Measurements from ENCODE around the gene FIGNL2.

The FIGNL2 gene

DNA sequence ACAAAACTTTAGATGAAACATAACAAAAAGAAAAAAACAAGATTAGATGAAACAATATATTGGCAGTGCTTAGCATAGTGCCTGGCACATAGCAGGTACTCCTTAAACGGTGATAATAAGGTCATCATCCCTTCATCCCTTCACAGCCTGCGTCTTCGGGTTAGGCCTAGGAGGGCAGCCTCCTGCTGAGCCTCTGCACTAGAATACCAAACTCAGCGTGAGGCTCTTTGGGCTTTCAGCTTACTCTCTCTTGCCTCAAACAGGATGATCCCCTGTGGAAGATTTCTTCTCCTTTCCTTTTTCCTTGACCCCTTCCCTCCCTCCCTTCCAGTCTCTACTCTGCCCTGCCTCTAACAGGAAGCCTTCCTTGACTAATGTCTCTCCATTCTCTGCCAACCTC lies 14.4 kb upstream of the FIGNL2 start:
- no peak for DNase-seq (ENCODE audit: low read depth in 1 of 2, low spot score in 1 of 2)

DNA sequence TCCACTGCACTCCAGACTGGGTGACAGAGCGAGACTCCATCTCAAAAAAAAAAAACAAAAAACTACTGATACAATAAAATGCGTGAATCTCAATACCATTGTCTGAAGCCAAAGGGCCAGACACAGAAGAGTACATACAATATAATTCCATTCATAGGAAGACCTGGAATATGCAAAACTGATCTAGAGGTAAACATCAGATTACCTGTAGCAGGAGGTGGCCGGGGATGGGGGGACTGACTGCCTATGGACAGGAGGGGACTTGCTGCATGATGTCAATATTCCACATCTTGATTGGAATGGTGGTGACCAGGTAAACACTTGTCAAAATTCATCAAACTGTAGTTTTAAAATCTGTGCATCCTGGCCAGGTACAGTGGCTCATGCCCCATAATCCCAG lies 12.5 kb upstream of the FIGNL2 start:
- no peak for DNase-seq (ENCODE audit: low read depth in 1 of 2, low spot score in 1 of 2)

DNA sequence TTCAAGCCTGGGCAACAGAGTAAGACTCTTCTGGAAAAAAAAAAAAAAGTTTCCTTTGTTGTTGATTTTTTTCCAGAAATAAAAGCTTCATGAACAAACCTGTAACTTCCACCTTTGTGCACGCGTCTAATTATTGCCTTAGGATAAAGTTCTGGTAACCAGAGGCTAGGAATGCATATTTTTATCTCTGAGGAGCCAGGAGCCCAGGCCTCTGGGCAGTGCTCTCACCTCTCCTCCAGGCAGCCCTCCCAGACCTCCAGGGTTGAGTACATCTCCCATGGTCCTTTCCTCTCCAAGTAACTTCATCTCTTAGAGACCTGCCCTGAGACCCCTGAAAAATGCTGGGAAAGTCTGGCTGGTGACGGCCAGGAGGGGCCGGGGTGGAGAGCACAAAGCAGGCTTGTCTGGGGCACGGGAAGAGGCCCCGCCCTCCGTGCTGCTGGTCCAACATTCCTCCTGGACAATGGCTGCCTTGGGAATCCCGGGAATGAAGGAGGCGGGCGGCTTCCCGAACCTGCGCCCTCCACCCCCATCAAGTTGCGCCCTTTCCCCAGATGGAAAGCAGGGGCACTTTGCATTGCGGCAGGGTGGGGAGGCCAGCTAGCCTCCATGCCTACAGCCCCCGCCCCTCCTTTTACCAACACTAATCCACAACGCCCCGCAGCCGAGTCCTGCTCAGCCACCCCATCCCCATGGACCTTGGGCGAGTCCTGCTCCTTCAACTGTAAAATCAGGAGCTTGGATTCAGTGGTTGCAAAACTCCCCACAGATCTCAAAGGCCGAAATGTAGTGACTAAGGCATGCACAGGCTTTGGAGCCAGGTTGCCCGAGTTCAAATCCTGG lies 7.3 kb upstream of the FIGNL2 start:
- no peak for DNase-seq (ENCODE audit: low read depth in 1 of 2, low spot score in 1 of 2)

DNA sequence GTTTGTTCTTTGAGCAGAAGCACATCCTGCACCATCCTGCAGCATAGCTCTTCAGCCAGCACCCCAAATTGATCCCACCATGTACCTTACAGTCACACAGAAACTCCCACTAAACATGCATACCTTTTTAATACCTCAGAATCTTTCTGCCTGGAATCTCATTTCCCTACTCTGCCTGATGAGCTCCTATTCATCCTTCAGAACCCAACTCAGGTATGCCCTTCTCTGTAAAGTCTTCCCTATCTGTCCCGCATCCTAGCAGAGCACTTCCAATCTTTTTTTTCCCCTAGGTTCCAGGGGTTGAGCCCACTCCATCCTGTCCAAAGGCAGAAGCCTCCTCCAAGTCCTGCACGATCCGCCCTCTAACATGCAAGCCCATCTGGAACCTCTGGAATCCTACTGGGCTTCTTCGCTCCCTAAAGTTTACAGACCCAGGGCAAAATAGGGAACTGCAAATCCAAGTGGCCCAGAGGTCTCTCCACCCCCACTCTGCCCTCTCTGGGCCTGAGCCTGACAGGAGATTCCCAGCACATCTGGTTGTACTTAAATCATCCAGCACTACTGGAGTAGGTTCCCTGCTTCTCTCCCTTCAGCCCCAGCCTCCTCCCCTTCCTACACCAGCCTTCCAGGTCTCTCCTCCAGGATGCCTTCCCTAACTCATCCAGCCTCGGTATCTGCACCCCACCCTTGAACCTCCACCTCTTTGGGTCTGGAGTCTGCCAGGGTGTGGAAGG lies 4.1 kb upstream of the FIGNL2 start:
- no peak for DNase-seq (ENCODE audit: low read depth in 1 of 2, low spot score in 1 of 2)

DNA sequence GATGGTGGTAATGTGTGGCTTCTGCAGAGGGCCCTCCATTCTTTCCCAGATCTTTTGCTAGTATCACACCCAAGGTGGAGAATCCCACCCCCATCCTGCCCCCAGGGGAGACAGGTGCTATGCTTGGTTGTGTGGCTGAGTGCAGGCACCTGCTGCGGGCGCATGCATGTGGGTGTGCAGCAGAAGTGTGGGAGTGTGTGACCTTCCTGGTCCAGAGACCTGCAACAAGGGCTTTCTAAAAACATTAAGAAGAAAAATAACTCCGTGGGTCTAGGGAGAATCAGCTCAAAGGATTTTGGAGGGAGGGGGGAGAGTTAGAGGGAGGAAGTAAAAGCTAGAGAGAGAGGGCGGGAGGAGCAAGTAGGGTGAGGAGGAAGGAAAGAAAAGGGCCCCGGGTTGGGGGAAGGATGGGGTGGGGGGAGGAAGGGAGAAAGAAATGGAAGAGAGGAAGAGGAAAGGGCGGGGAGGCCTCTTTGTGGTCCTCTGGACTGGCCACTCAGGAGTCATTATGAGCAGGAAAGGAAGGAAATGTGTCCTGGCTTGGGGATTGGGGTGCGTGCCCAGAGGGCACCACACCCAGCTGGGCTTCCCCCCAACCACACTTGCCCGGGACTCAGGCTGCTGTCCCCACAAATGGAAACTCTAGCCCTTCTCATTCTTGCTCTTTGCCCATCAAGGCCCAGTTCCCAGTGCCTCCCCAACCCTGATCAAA lies 3.1 kb upstream of the FIGNL2 start:
- no peak for DNase-seq (ENCODE audit: low read depth in 1 of 2, low spot score in 1 of 2)

DNA sequence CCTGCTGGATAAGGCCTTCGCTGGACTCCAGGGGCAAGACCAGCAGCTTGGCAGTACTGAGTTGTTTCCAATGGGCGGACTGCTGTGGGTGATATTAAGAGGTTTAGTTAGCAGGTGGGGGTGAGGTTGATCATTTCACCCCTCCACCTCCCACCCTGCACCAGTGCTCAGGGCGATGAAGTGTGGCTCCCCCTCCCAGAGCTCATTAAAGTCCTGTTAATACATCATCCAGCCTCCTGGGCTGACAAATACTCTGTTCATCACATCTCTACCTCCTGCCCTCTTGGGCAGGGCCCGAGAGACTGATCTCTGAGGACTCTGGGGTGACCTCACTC lies 2.4 kb upstream of the FIGNL2 start:
- no peak for DNase-seq (ENCODE audit: low read depth in 1 of 2, low spot score in 1 of 2)

DNA sequence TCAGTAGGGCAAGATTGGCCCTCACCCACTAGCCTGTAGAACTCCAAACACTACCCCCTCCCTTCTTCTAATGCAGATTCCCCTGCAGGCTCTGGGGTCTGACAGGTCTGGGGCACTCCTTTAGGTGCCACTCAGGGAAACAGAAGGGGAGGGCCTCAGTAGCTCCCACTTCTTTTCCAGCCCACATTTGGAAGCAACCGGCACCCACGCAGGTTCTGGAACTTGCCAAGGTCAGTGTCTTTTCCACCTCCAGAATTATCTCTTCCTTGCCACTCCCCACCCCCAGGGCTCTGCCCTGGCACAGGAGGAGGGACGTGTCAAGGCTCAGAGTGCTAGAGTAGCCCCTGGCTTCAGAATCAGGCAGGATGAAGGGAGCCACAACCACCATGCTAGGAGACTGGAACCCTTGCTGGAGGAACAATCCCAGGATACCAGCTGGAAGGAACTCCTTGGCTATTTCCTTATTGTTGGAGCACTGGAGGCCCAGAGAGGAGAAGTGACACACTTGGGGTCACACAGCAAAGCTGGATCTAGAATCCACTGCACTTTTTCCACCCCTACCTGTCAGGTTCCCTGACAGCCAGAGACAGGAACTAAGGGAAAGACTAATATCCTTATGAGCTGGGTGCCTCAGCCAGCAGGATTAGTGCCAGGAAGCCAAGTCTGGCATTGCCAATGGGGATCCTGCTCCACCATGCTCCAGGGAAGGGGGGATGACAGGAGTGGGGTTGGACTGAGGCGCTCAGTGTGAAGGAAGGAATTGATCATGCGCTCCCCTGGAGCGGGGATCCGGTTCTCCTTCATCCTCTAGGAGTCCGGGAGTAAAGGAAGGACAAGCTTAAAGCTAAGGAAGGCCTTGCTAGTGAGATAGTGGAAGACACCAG lies 1.8 kb upstream of the FIGNL2 start:
- DNase-seq (ENCODE audit: low read depth in 1 of 2, low spot score in 1 of 2): no peak

DNA sequence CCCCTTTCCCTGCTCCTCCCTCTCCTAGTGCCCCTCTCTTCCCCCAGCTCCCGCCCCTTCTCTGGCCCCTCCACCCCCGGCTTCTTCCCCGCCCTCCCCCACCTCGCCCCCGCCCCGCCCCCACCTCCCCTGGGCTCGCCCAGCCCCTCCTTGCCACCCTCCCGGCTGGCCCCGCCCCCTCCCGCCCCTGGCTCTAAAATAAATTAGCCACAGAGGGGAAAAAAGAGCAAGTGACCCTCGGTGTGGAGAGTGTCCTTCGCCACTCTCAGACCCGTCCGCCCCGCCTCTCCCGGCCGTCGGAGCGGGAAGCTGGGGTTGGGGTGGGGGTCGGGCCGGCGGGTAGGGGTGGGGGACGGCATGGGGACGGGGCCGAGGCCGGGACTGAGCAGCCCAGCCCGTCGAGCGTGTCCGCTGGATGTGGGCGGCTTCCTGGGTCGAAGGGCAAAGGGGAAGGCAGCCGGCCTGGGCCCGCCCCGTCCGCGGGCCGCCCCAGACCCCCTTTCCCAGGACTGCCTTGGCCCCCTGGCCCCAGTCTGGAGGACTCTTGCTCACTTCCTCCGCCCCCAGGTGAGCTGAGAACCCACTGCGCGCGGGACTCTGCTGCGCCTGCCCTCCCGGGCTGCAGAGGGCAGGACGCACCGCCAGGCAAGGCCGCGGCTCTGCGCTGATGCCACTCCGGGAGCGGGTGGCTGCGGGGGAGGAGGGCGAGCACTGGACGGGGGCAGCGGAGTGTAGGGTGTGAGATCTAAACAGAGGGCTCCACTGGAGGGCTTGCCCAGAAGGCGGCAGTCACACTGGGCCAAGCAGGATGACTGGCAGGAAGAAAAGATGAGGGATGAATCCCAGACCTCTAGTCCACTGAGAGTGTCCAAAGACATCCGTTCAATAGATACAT lies 570 bp upstream of the FIGNL2 start:
- DNase-seq (ENCODE audit: low read depth in 1 of 2, low spot score in 1 of 2): no peak

DNA sequence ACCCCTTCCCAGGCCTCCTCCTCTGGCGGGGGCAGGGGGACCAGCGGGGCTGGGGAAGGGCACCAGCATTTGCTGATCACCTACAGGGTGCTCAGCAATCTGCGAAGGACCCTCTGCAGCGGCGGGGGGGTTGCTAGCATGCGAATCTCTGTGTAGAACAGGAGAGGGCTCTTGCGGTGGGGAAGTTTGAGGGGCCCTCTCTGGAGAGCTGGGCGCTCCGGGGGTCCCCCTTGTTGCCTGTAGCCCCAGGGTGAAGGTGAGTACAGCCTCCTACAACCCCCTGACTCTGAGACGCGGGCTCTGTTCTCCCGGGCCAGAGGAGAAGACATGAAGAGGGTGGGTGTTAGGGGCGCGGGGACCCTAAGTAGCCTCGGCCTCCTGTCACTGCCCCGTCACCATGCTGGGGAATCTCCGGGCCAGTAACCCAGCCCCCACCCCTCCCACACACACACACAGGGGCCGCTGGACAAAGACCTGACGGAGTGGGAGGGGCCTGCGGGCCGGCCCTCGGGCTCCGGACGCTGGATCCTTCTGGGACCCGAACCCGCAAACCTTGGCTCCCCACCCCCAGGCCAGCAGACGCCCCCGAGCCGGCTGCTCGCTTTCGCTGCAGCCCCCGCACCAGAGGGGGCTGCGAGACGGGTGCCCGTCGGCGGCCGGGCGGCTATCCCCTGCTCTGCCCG lies 734 bp downstream of the FIGNL2 start:
- no peak for DNase-seq (ENCODE audit: low read depth in 1 of 2, low spot score in 1 of 2)

DNA sequence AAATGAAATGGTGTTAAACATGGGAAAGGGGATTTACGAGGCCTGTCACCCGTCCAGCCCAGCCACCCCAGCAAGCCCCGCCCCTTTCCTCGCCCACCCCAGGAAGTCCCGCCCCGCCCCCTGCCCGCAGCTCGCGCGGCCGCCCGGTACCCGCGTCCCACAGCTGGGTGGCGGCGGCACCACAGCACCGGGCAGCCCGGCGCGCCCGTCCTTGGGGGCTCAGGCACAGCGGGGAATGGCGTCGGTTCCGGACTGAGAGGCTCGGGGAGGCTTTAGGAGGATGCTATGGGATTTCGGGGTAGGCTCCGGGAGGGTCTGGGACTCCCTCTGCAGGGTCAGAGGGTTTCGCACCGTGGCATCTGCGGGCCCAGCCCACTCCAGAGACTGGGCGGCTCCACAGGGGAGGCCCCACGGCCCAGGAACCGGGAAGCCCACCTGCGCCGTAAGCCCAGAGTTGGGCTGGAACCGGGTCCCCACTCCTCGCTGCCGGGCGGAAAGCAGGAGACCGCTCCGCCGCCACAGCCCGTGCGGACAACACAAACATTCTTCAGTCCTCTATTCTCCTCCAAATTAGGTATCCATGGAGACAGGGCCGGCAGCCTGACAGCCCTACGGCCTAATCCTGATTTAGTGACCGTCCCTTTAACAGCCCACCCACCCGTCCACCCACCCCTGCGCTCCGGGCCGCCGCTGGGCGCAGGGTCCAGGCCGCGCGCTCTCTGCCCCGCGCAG lies 1.4 kb downstream of the FIGNL2 start:
- peak in 1 of 2 donors; percentile 19 for DNase-seq (ENCODE audit: low read depth in 1 of 2, low spot score in 1 of 2)

DNA sequence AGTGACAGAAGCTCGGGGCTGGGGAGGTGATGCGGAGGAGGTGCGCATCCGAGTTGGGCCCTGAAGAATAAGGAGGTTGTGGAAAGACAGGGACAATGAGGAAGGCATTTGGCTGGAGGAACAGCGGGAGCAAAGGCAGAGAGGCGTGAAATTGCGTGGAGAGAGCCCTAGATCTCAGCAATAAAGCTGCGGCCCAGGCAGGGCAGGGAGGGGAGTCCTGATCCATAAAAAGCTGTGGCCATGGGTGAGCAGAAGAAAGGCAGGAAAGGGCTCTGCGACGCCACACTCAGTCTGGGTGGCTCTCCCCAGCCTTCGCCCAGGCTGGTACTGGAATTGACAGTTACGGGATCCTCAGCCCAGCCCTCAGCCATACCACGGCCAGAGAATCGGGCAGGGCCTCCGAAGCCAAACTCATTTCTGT lies 2.2 kb downstream of the FIGNL2 start:
- DNase-seq (ENCODE audit: low read depth in 1 of 2, low spot score in 1 of 2): no peak

DNA sequence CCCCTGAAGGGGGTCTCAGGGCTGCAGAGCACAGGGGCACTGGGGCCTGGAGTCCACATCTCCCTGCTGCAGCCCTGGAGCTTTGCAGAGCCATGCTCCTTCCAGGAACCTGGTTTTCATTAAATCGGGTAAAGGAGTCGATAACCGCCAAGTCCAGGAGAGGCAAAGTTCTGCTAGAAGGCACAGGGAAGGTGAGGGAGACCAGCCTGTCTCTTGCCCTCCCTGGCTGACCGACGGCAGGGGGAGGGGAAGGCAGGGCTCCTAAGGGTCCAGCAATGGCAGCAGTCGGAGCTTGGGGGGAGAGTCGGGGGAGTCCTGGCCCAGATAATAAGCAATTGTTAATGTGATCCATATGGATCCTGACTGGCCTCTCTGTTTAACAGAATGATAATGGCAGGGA lies 3.0 kb downstream of the FIGNL2 start:
- no peak for DNase-seq (ENCODE audit: low read depth in 1 of 2, low spot score in 1 of 2)

DNA sequence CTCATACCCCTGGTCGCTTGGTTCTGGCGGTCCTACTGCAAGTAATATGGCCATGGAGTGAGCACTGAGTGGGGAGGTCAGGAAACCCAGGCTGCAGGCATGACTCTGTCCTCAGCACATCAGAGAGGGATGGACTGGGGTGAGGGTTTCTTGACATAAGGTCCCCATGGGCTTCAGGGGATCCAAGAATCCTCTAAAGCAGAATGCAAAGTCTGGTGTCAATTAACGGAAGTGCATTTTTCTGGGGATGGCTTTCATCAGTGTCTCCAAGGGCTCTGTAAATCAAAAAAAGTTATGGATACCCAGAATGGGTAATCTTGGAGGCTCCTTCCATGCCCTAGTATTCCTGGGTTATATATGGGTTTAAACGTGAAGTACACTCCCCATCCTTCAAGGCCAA lies 3.7 kb downstream of the FIGNL2 start:
- DNase-seq (ENCODE audit: low read depth in 1 of 2, low spot score in 1 of 2): no peak

DNA sequence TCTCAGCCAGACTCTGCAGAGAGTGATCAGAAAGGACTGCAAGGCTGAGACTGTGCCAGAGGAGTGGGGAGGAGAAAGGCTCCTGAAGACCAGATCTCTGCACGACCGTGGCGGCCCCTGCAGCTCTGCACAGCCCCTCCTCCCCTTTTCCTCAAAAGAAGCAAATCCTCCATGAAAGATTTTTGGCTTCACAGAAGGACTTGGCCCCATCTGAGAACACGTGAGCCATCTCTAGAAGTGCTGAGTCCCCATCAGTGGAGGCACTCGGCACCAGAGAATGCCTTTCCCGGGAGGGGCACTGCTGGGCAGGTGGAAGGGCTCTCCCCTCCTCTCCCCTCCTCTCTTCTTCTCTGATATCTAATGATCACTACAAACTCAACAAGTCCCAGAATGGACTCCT lies 6.8 kb downstream of the FIGNL2 start:
- no peak for DNase-seq (ENCODE audit: low read depth in 1 of 2, low spot score in 1 of 2)

DNA sequence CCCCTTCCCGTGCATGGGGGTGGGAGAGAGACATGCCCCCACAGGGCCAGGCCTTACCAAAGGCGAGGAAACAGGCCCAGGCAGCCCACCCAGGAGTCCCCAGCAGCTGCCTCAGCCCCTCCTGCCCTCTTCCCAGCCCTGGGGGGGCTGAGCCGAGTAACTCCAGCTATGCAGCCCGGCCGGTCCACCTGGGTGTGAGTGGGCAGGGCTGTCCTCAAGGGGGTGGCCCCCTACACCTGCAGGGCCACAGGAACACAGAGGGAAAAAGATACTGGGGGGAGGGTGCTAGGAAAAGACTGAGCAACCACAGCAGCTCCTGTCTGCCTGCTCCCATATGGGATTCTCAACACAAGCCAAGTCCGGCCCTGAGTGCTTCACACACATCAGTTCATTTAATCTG lies 7.6 kb downstream of the FIGNL2 start:
- DNase-seq (ENCODE audit: low read depth in 1 of 2, low spot score in 1 of 2): no peak

DNA sequence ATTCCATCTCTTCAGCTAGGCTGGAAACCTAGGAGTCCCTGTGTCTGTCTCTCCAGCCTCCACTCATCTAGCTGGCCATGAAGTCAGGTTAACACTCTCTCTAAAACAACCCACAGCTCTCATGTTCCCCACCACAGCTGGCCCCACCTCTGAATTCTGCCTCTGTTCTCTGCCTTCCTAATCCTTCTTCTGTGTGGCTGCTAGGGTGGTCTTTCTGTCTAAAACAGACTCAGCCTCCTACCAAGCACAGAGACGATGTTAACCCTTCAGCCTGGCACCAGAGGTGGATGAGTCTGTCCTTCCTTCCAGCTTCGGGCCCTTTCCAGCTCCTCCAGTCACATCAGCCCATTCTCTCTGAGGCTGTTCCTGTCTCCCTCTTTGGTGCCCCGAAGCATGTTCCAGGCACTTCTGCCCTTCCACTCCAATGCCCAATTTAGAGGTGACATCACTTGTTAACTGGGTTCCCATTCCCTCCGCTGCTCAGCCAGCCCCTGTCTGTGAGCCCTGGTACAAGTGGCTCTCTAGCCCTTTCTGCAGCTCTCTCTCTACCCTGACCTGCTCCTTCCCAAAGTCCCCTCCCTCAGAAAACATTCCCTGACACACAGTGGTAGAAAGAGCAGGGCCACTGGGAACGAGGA lies 9.1 kb downstream of the FIGNL2 start:
- no peak for DNase-seq (ENCODE audit: low read depth in 1 of 2, low spot score in 1 of 2)

DNA sequence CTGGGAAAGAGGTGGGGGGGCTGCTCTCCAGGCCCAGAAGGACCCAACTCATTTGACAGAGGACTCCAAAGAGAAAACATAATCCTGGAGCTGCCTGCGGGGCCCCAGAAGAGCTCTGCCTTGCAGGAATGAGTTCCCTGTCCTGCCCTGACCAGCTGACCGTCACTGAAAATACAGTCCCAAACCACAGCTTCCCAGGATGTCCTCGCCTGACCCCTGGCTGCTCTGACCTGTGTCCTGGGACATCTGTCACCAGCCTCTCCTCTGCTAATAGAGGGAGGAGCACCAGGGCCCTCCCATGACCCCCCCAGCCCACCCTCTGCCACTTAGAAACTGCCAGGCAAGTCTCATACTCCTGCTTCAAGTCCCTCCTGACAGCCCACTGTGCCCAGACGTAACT lies 9.8 kb downstream of the FIGNL2 start:
- no peak for DNase-seq (ENCODE audit: low read depth in 1 of 2, low spot score in 1 of 2)

DNA sequence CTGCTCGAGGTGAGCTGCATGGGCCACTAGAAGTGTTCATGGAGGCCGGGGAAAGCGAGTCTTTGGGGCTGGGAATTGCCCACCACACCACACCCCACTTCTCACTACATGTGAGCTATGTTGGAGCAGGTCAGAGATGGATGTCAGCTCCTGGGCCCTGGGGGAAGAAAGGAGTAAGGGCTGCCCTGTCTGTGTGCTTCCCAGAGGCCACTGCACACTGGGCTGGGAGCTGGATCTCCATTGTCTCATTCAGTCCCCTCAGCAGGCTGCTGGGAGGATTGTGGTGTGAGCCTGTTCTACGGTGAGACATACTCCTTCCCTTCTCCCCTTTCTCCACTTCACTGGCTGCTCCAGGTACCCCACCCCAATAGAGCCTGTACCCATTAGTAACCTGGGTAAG lies 10.5 kb downstream of the FIGNL2 start:
- DNase-seq (ENCODE audit: low read depth in 1 of 2, low spot score in 1 of 2): no peak
